KMS-11 (cell line): ENCODE data around the gene ITGAD.

Experiments
- H2AFZ ChIP-seq: fragments of 200-600 bp; sonication (generic); 2 replicates; pipeline ENCODE4 v1.6.1; 2016; ENCODE audit warnings: antibody characterized with exemption, mixed run types, low read depth
- H3K27ac ChIP-seq: fragments of 200-600 bp; sonication (generic); 2 replicates; pipeline ENCODE4 v1.6.1; 2016; ENCODE audit warnings: mild to moderate bottlenecking, mixed run types
- H3K27me3 ChIP-seq: fragments of 200-600 bp; sonication (generic); 2 replicates; pipeline ENCODE4 v1.6.1; 2017; ENCODE audit warnings: mild to moderate bottlenecking, low read depth, mixed run types, moderate library complexity; ENCODE audit not compliant: insufficient read depth
- H3K36me3 ChIP-seq: fragments of 200-600 bp; sonication (generic); 2 replicates; pipeline ENCODE4 v1.6.1; 2017; ENCODE audit warnings: mild to moderate bottlenecking, mixed run types; ENCODE audit not compliant: insufficient read depth
- H3K4me1 ChIP-seq: fragments of 200-600 bp; sonication (generic); 2 replicates; pipeline ENCODE4 v1.6.1; 2016; ENCODE audit warnings: mild to moderate bottlenecking, low read depth, mixed run types; ENCODE audit not compliant: poor library complexity, severe bottlenecking
- H3K4me2 ChIP-seq: fragments of 200-600 bp; sonication (generic); 2 replicates; pipeline ENCODE4 v1.7.0; 2016; ENCODE audit warnings: mild to moderate bottlenecking, mixed run types
- H3K4me3 ChIP-seq: fragments of 200-600 bp; sonication (generic); IDR thresholded peaks from 2 replicates; pipeline ENCODE4 v1.6.1; 2017; ENCODE audit warnings: low read depth, low read length, mixed read lengths; ENCODE audit not compliant: insufficient read depth
- H3K79me2 ChIP-seq: fragments of 200-600 bp; sonication (generic); 2 replicates; pipeline ENCODE4 v1.6.1; 2016; ENCODE audit warnings: low read depth, mixed run types; ENCODE audit not compliant: insufficient read depth
- H3K9ac ChIP-seq: fragments of 200-600 bp; sonication (generic); 2 replicates; pipeline ENCODE4 v1.6.1; 2016; ENCODE audit warnings: mild to moderate bottlenecking, mixed run types
- H4K20me1 ChIP-seq: fragments of 200-600 bp; sonication (generic); 2 replicates; pipeline ENCODE4 v1.6.1; 2016; ENCODE audit warnings: mild to moderate bottlenecking, mixed run types; ENCODE audit not compliant: insufficient read depth
- TF ChIP-seq, protein P1 (sequence below): fragments of 200-600 bp; sonication (generic); conservative IDR thresholded peaks from 2 replicates; pipeline ENCODE4 v1.6.1; 2017; ENCODE audit warnings: low read depth, mild to moderate bottlenecking, antibody characterized with exemption, low read length, moderate library complexity, mixed read lengths

The ITGAD gene

DNA sequence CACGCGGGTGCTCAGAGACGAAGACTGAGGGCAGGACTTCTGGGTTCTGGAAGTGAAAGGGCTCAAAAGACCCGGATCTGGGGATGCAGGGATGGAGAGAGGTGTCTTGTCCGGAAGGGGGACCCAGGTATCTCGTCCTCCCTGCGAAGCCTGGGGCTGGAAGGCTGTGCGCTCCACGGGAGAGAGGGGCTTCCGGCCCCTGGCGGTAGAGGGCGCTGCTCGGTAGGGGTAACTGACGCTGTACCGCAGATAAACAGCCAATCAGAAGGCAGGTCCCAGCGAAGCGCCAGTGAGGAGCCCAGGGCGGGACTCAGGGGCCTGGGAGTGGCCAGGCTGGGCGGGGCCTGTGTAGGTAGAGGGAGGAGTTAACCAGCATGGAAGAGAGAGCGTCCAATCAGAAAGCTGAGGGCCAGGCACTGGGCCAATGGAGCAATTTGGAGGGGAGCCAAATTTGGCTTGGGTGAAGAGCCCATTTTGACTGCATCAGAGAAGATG lies 79.6 kb downstream of the ITGAD start:
- no peaks in the 10 kb centered on the region for H3K79me2 ChIP-seq
- no peaks in the 10 kb centered on the region for H3K27me3 ChIP-seq
- peaks cover 5% of the 10 kb centered on the region for H3K4me1 ChIP-seq
- H4K20me1 ChIP-seq, result no peaks in the 10 kb centered on the region
- no peak overlapping the region for H3K4me2 ChIP-seq
- TF ChIP-seq, protein P1, sequence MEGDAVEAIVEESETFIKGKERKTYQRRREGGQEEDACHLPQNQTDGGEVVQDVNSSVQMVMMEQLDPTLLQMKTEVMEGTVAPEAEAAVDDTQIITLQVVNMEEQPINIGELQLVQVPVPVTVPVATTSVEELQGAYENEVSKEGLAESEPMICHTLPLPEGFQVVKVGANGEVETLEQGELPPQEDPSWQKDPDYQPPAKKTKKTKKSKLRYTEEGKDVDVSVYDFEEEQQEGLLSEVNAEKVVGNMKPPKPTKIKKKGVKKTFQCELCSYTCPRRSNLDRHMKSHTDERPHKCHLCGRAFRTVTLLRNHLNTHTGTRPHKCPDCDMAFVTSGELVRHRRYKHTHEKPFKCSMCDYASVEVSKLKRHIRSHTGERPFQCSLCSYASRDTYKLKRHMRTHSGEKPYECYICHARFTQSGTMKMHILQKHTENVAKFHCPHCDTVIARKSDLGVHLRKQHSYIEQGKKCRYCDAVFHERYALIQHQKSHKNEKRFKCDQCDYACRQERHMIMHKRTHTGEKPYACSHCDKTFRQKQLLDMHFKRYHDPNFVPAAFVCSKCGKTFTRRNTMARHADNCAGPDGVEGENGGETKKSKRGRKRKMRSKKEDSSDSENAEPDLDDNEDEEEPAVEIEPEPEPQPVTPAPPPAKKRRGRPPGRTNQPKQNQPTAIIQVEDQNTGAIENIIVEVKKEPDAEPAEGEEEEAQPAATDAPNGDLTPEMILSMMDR, result no peak
- no peak overlapping the region for H3K27ac ChIP-seq
- H3K4me3 ChIP-seq, result no peak overlapping the region
- H3K36me3 ChIP-seq, result no peaks in the 10 kb centered on the region
- no peak overlapping the region for H3K9ac ChIP-seq
- H2AFZ ChIP-seq, result no peak overlapping the region

DNA sequence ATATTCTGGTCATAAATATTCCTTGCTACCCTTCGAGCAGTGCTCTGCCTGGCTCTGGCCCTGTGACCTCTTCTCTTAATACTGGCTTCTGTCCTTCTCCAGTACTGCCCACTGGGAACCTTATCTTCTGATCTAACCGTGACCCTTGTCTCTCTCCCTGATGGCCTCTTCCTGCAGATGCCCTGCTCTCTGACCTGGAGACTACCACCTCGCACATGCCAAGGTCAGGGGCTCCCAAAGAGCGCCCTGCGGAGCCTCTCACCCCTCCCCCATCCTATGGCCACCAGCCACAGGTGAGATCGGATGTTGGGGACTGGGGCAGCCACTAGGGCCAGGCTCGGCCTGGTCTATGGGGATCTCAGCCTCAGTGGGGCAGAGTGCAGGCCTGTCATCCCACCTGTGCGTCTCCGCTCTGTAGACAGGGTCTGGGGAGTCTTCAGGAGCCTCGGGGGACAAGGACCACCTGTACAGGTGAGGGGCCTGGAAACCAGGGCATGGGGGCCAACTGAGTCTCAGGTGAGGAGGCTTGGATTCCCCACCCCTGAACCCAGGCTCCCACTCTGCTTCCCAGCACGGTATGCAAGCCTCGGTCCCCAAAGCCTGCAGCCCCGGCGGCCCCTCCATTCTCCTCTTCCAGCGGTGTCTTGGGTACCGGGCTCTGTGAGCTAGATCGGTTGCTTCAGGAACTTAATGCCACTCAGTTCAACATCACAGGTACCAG lies 80.3 kb downstream of the ITGAD start:
- Histone ChIP-seq H3K4me3 (no peak overlapping the region), H3K4me1 (peaks cover 5% of the 10 kb centered on the region), H4K20me1 (no peaks in the 10 kb centered on the region), H3K4me2 (no peak overlapping the region), H2AFZ (no peak overlapping the region), H3K79me2 (no peaks in the 10 kb centered on the region), H3K27me3 (no peaks in the 10 kb centered on the region), H3K36me3 (no peaks in the 10 kb centered on the region), H3K9ac (no peak overlapping the region), H3K27ac (no peak overlapping the region)
- TF ChIP-seq, protein P1, result no peak

DNA sequence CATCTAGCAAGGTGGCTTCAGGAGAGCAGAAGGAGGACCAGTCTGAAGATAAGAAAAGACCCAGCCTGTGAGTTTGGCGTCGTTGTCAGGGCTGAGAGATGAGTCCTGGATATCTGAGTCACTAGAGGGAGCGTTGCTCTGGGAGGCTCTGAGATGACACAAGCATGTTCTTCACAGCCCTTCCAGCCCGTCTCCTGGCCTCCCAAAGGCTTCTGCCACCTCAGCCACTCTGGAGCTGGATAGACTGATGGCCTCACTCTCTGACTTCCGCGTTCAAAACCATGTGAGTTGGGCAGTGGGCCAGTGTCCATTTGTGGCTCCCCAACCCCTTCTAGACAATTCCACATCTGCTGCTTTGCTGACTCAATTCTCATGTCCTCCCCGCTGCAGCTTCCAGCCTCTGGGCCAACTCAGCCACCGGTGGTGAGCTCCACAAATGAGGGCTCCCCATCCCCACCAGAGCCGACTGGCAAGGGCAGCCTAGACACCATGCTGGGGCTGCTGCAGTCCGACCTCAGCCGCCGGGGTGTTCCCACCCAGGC lies 81.1 kb downstream of the ITGAD start:
- Histone ChIP-seq H4K20me1 (no peaks in the 10 kb centered on the region), H3K27ac (no peak overlapping the region), H3K4me1 (peaks cover 5% of the 10 kb centered on the region), H3K79me2 (no peaks in the 10 kb centered on the region), H3K27me3 (no peaks in the 10 kb centered on the region), H3K4me2 (no peak overlapping the region), H2AFZ (no peak overlapping the region), H3K4me3 (no peak overlapping the region), H3K9ac (no peak overlapping the region), H3K36me3 (no peaks in the 10 kb centered on the region)
- TF ChIP-seq, protein P1, result no peak

DNA sequence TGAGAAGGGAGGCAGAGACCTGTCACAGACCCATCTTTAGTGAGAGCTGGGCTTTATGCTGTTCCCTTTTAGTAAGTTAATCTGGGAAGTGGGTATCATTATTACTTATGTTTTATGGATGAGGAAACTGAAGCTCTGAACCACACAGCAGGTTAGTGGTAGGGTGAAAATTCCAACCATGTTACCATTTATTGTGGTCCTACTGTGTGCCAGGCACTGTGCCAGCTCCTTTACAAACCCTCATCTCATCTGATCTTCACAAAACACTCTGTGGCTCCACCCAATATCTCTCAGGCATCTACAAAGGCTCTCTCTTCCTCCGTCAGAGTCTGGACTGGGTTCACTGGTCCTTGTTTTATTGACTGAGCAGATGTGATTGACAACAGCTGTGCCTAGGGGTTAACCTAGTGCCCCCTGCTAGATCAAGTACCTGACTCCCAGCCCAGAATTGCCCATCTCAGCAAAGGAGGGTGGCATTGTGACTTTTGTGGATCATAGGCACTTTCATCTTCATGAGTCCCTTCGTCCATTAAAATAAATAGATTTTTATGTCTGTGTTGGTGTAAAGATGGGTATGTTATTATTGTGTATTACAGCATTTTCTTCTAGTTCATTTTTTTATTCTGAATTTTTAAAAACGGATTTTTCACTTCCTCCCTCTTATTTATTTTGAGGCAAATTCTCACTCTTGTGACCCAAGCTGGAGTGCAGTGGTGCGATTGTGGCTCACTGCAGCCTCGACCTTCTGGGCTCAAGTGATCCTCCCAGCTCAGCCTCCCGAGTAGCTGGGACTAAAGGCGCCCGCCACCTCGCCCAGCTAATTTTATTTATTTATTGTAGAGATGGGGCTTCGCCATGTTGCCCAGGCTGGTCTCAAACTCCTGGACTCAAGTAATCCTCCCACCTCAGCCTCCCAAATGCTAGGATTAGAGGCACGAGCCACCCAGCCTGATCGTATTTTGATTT lies 81.9 kb downstream of the ITGAD start:
- H3K4me2 ChIP-seq, result peak overlapping the region; percentile 71; the same call in 1 of the 2 replicates

More for the DNA sequence above, 81.9 kb downstream of the ITGAD start:
- Histone ChIP-seq H3K27ac (no peak overlapping the region), H3K4me3 (no peak overlapping the region), H3K27me3 (no peaks in the 10 kb centered on the region), H3K79me2 (no peaks in the 10 kb centered on the region), H3K9ac (no peak overlapping the region), H3K36me3 (no peaks in the 10 kb centered on the region), H3K4me1 (peaks cover 5% of the 10 kb centered on the region), H4K20me1 (no peaks in the 10 kb centered on the region), H2AFZ (no peak overlapping the region)
- TF ChIP-seq, protein P1, result no peak
